HepG2 (cell line): ENCODE data around the gene PIEZO2. TPM values are rescaled to one million over a fixed set of nuclear protein-coding genes. Genes with fewer than 3 reads are reported as not detected.

Experiments used
- FOXP1 ChIP-seq, 2 experiments: fragments of 450-650 bp in 1 of 2; IDR thresholded peaks; 2 replicates each; pipeline ENCODE4 v1.6.1; 2017 to 2018; ENCODE audit warnings: antibody characterized with exemption in 1 of 2
- IRX3 ChIP-seq: sonication (generic); formaldehyde crosslinking; IDR thresholded peaks from 2 replicates; pipeline ENCODE4 v1.8.1; 2023; ENCODE audit warnings: mild to moderate bottlenecking, low read depth, missing genetic modification reagents, borderline replicate concordance
- MIER3 ChIP-seq: IDR thresholded peaks from 2 replicates; pipeline ENCODE4 v1.6.1; 2016; ENCODE audit warnings: missing compliant biosample characterization, borderline replicate concordance
- RAD21 ChIP-seq: fragments of 450-650 bp; formaldehyde crosslinking; IDR thresholded peaks from 2 replicates; pipeline ENCODE4 v1.5.0; 2020; ENCODE audit warnings: mild to moderate bottlenecking
- RXRA ChIP-seq: sonication (generic); formaldehyde crosslinking; IDR thresholded peaks from 2 replicates; pipeline ENCODE4 v1.5.1; 2020; ENCODE audit warnings: missing genetic modification reagents
- SMAD1 ChIP-seq: sonication (generic); formaldehyde crosslinking; IDR thresholded peaks from 2 replicates; pipeline ENCODE4 v1.4.0; 2020; ENCODE audit warnings: missing genetic modification reagents, low read depth, mild to moderate bottlenecking, borderline replicate concordance
- SMYD3 ChIP-seq: sonication (generic); formaldehyde crosslinking; IDR thresholded peaks from 2 replicates; pipeline ENCODE4 v1.8.1; 2023; ENCODE audit warnings: mild to moderate bottlenecking, missing genetic modification reagents
- TBP ChIP-seq: sonication (generic); formaldehyde crosslinking; IDR thresholded peaks from 2 replicates; pipeline ENCODE4 v1.5.0; 2020; ENCODE audit warnings: missing genetic modification reagents
- ZNF343 ChIP-seq: sonication (generic); formaldehyde crosslinking; IDR thresholded peaks from 2 replicates; pipeline ENCODE4 v1.4.0; 2020; ENCODE audit warnings: mild to moderate bottlenecking, missing genetic modification reagents
- ZNF501 ChIP-seq: sonication (generic); formaldehyde crosslinking; IDR thresholded peaks from 2 replicates; pipeline ENCODE4 v1.5.1; 2020; ENCODE audit warnings: mild to moderate bottlenecking, moderate library complexity, missing genetic modification reagents
- ZNF552 ChIP-seq: sonication (generic); formaldehyde crosslinking; IDR thresholded peaks from 2 replicates; pipeline ENCODE4 v1.9.0; 2022; ENCODE audit warnings: missing genetic modification reagents, mild to moderate bottlenecking, borderline replicate concordance
- ZNF644 ChIP-seq: IDR thresholded peaks from 2 replicates; pipeline ENCODE4 v1.6.1; 2016; ENCODE audit warnings: low read depth
- ZSCAN21 ChIP-seq: sonication (generic); formaldehyde crosslinking; IDR thresholded peaks from 2 replicates; pipeline ENCODE4 v1.8.0; 2022; ENCODE audit warnings: mild to moderate bottlenecking, missing genetic modification reagents, moderate library complexity, borderline replicate concordance
- polyA plus RNA-seq, 8 experiments: library from polyadenylated mRNA; depleted of rRNA in 3 of 8; stranded (reverse) in 7 of 8; unstranded in 1 of 8; fragments of >200 nt; fragmentation: Illumina TruSeq in 4 of 8; extraction: Trizol in 4 of 8; gene quantifications; 2 replicates each; pipeline versions ENCODE4 v1.2.1 to v1.2.3, GENCODE V29; 2011 to 2016; ENCODE audit warnings: low read depth in 4 of 8, missing spikeins in 1 of 8, mixed read lengths in 1 of 8; ENCODE audit not compliant: insufficient read depth in 1 of 8
- total RNA-seq, 5 experiments: library from RNA; depleted of rRNA; stranded (reverse); fragments of >200 nt; fragmentation: Illumina TruSeq; extraction: Trizol; gene quantifications; 2 replicates each; pipeline ENCODE4 v1.2.3, GENCODE V29; 2016; ENCODE audit warnings: low read depth in 1 of 5
- TF ChIP-seq, protein P1 (sequence below): sonication (generic); formaldehyde crosslinking; IDR thresholded peaks from 2 replicates; pipeline ENCODE4 v1.4.0; 2020; ENCODE audit warnings: mild to moderate bottlenecking, missing genetic modification reagents
- TF ChIP-seq, protein P2 (sequence below): sonication (generic); formaldehyde crosslinking; IDR thresholded peaks from 2 replicates; pipeline ENCODE4 v1.4.0; 2020; ENCODE audit warnings: missing genetic modification reagents, borderline replicate concordance
- TF ChIP-seq, protein P3 (sequence below): sonication (generic); formaldehyde crosslinking; IDR thresholded peaks from 2 replicates; pipeline ENCODE4 v1.4.0; 2020; ENCODE audit warnings: missing genetic modification reagents

Gene PIEZO2
- total and polyA plus RNA-seq, 2 of the 13 experiments (the other 11 are each of a cell fraction or from before 2014, with no cell fraction given): 15.2 to 27.2 TPM

DNA sequence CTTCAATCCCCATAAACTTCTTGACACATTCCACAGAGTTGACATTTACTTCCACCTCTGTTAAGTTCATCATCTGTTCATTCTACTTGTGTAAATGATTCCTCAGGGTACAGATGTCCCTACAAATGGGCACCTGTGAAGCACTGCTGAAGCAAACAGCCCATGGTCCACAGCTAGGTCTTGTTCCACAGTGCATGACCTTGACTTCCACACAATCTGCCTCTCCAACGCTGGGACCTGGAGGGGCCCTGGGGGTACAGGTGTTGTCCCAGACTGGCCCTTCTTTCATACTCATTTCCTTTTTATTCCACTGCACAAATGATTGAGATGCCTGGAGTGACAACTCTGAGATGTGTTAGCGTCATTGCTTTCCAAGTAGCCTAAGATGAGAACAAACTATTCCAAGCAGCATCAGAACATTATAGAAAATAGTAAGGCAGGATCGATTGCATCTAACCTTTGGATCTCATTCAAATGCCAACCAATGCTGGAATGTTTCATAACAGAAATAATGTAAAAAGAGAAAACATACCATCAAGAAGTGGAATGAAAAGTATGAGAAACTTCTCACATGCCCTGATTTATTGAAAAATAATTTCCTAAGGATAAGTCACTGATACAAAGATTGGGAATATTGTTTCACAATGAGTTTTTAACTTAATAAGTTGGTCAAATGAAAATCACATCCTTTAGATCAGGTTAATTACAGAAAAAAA is 31.2 kb downstream of the PIEZO2 start (continued):
- TF ChIP-seq, protein P1, sequence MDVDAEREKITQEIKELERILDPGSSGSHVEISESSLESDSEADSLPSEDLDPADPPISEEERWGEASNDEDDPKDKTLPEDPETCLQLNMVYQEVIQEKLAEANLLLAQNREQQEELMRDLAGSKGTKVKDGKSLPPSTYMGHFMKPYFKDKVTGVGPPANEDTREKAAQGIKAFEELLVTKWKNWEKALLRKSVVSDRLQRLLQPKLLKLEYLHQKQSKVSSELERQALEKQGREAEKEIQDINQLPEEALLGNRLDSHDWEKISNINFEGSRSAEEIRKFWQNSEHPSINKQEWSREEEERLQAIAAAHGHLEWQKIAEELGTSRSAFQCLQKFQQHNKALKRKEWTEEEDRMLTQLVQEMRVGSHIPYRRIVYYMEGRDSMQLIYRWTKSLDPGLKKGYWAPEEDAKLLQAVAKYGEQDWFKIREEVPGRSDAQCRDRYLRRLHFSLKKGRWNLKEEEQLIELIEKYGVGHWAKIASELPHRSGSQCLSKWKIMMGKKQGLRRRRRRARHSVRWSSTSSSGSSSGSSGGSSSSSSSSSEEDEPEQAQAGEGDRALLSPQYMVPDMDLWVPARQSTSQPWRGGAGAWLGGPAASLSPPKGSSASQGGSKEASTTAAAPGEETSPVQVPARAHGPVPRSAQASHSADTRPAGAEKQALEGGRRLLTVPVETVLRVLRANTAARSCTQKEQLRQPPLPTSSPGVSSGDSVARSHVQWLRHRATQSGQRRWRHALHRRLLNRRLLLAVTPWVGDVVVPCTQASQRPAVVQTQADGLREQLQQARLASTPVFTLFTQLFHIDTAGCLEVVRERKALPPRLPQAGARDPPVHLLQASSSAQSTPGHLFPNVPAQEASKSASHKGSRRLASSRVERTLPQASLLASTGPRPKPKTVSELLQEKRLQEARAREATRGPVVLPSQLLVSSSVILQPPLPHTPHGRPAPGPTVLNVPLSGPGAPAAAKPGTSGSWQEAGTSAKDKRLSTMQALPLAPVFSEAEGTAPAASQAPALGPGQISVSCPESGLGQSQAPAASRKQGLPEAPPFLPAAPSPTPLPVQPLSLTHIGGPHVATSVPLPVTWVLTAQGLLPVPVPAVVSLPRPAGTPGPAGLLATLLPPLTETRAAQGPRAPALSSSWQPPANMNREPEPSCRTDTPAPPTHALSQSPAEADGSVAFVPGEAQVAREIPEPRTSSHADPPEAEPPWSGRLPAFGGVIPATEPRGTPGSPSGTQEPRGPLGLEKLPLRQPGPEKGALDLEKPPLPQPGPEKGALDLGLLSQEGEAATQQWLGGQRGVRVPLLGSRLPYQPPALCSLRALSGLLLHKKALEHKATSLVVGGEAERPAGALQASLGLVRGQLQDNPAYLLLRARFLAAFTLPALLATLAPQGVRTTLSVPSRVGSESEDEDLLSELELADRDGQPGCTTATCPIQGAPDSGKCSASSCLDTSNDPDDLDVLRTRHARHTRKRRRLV: no peak
- TF ChIP-seq IRX3 (CRISPR knock-in tag) (no peak), FOXP1 (IDR thresholded peaks at IDR 0.05) (no peak), FOXP1 (CRISPR knock-in tag; IDR thresholded peaks at IDR 0.05) (peak; percentile 40; the same call in 1 of the 2 replicates), ZSCAN21 (CRISPR knock-in tag) (0 out of 2 replicates have a peak, but pooled peaks have one; percentile 14), ZNF343 (CRISPR knock-in tag) (no peak), RAD21 (CRISPR knock-in tag) (no peak), ZNF552 (CRISPR knock-in tag) (no peak), ZNF501 (CRISPR knock-in tag) (no peak), SMAD1 (no peak), MIER3 (CRISPR knock-in tag) (0 out of 2 replicates have a peak, but pooled peaks have one; percentile 30), SMYD3 (CRISPR knock-in tag) (no peak), ZNF644 (CRISPR knock-in tag) (peak; percentile 74), TBP (CRISPR knock-in tag) (no peak), RXRA (peak; percentile 56; the same call in 1 of the 2 replicates)
- TF ChIP-seq, protein P2, sequence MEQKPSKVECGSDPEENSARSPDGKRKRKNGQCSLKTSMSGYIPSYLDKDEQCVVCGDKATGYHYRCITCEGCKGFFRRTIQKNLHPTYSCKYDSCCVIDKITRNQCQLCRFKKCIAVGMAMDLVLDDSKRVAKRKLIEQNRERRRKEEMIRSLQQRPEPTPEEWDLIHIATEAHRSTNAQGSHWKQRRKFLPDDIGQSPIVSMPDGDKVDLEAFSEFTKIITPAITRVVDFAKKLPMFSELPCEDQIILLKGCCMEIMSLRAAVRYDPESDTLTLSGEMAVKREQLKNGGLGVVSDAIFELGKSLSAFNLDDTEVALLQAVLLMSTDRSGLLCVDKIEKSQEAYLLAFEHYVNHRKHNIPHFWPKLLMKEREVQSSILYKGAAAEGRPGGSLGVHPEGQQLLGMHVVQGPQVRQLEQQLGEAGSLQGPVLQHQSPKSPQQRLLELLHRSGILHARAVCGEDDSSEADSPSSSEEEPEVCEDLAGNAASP (CRISPR knock-in tag): peak; percentile 71; the same call in 1 of the 2 replicates
- TF ChIP-seq, protein P3, sequence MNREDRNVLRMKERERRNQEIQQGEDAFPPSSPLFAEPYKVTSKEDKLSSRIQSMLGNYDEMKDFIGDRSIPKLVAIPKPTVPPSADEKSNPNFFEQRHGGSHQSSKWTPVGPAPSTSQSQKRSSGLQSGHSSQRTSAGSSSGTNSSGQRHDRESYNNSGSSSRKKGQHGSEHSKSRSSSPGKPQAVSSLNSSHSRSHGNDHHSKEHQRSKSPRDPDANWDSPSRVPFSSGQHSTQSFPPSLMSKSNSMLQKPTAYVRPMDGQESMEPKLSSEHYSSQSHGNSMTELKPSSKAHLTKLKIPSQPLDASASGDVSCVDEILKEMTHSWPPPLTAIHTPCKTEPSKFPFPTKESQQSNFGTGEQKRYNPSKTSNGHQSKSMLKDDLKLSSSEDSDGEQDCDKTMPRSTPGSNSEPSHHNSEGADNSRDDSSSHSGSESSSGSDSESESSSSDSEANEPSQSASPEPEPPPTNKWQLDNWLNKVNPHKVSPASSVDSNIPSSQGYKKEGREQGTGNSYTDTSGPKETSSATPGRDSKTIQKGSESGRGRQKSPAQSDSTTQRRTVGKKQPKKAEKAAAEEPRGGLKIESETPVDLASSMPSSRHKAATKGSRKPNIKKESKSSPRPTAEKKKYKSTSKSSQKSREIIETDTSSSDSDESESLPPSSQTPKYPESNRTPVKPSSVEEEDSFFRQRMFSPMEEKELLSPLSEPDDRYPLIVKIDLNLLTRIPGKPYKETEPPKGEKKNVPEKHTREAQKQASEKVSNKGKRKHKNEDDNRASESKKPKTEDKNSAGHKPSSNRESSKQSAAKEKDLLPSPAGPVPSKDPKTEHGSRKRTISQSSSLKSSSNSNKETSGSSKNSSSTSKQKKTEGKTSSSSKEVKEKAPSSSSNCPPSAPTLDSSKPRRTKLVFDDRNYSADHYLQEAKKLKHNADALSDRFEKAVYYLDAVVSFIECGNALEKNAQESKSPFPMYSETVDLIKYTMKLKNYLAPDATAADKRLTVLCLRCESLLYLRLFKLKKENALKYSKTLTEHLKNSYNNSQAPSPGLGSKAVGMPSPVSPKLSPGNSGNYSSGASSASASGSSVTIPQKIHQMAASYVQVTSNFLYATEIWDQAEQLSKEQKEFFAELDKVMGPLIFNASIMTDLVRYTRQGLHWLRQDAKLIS (CRISPR knock-in tag): no peak
